IMR-90 (cell line): ENCODE data around the gene ASB4. TPM values are rescaled to one million over a fixed set of nuclear protein-coding genes. Genes with fewer than 3 reads are reported as not detected.

Experiments
- FOS ChIP-seq: fragments of 150-350 bp; IDR thresholded peaks from 2 replicates; pipeline ENCODE4 v1.6.1; 2016; ENCODE audit warnings: low read depth, low read length
- polyA plus RNA-seq, 3 experiments: library from polyadenylated mRNA; depleted of rRNA; stranded (reverse); fragments of >200 nt; gene quantifications; 2 replicates each; pipeline ENCODE4 v1.2.3, GENCODE V29; 2012; ENCODE audit warnings: low replicate concordance in 1 of 3
- total RNA-seq: library from RNA; depleted of rRNA; stranded (reverse); fragments of >200 nt; gene quantifications from 2 replicates; pipeline ENCODE4 v1.2.3, GENCODE V29; 2012
- TF ChIP-seq, protein P1 (sequence below): conservative IDR thresholded peaks from 2 replicates; pipeline ENCODE4 v1.5.1; 2012; ENCODE audit warnings: mild to moderate bottlenecking, low read depth, low read length, improper control_type of control experiment

The ASB4 gene
- total and polyA plus RNA-seq, 2 of the 4 experiments (the other 2 are of a cell fraction): not detected

DNA sequence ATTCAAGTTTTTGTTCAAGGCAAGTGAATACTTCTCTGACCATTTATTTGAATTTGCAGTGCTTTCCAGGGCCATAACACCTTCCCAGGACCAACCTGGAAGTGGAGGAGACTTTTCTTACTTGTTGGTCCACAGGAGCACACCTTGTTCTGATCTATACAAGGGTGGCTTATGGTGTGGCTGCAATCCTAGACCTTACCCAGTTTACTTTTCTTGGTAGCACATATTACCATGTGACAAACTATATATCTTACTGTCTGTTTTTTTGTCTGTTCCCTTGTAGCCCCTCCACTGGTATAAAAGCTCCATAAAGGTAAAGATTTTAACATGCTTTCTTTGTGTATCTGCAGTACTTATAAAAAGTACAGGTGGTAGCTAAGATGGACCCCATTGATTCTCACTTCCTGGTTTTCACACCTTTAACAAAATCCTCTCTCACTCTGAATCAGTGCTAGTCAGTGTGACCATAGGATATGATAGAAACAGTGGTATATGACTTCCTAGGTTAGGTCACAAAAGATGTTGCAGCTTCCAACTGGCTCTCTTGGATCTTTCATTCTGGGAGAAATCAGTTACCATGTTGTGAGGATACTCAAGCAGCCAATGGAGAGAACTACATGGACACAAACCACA is 5.6 kb upstream of the ASB4 start (continued):
- TF ChIP-seq, protein P1, sequence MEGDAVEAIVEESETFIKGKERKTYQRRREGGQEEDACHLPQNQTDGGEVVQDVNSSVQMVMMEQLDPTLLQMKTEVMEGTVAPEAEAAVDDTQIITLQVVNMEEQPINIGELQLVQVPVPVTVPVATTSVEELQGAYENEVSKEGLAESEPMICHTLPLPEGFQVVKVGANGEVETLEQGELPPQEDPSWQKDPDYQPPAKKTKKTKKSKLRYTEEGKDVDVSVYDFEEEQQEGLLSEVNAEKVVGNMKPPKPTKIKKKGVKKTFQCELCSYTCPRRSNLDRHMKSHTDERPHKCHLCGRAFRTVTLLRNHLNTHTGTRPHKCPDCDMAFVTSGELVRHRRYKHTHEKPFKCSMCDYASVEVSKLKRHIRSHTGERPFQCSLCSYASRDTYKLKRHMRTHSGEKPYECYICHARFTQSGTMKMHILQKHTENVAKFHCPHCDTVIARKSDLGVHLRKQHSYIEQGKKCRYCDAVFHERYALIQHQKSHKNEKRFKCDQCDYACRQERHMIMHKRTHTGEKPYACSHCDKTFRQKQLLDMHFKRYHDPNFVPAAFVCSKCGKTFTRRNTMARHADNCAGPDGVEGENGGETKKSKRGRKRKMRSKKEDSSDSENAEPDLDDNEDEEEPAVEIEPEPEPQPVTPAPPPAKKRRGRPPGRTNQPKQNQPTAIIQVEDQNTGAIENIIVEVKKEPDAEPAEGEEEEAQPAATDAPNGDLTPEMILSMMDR: no peak
- no peak for TF ChIP-seq FOS
